ENCODE data around the gene MAP6D1. TPM values are rescaled to one million over a fixed set of nuclear protein-coding genes. Genes with fewer than 3 reads are reported as not detected.

The MAP6D1 gene
- total RNA-seq, 1 experiment from 2014 or later = 1.2 TPM

DNA sequence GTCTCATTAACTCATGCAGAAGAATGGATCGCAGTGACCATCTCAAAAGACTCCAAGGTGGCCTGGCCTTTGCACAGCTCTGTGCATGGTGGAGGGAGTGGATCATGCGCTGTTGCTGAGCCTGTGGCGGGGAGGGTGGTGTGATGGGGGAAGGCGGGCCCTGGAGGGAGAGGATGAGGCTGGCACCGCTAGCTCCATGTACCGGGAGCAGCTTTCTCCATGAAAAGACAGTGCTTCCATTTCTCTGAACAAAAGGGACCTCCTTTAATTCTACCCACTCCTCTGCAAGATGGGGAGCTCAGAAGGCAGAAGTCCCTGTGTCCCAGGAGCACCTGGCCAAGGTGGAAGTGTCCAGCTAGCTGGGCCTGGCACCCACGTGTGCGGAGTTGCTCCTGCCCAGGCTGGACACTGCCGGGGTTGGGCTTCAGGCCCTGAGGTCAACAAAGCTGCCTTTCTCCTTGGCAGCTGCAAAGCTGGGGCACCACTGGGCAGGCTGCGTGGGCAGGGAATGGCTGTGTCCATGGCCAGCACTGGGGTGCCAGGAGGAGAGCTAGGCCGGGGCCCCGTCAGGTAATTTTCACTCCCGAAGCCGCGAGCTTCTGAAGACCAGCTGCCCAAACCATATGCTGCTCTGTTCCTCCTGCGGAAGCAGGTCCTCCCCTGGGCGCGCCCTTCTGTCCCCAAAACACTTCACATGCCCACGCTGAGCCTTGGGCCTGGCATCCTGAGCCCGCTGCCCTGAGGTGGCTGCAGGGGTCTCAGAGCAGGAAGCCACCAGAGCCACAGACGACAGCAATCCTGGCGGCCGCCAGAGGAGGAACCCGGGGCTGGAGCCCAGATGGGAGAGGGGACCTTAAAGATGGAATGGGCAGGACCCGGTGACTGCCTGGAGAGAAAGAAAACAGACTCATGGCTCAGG is 6.4 kb downstream of the MAP6D1 start:
- Histone ChIP-seq H3K79me2 (ENCODE audit: low read length) (peaks cover 15% of the 10 kb centered on the region), H4K20me1 (ENCODE audit: insufficient read depth, low read depth, low read length) (no peaks in the 10 kb centered on the region), H3K9me2 (replicated peaks; ENCODE audit: insufficient read depth, low read length) (no peaks in the 10 kb centered on the region), H2AFZ (ENCODE audit: low read length) (no peak overlapping the region), H3K27me3 (ENCODE audit: low read length) (no peaks in the 10 kb centered on the region), H3K36me3 (ENCODE audit: insufficient read depth, low read length) (peaks cover 11% of the 10 kb centered on the region; the same call in 1 of the 2 replicates), H3K9me3 (ENCODE audit: low read length) (no peaks in the 10 kb centered on the region), H3K4me1 (ENCODE audit: low read length) (peaks cover 4% of the 10 kb centered on the region), H3K27ac (ENCODE audit: low read length) (no peak overlapping the region), H3K4me2 (ENCODE audit: low read depth, low read length, poor library complexity, severe bottlenecking) (no peak overlapping the region), H3K4me3 (ENCODE audit: low read length) (no peak overlapping the region), H3K9ac (ENCODE audit: low read length) (no peak overlapping the region)
- DNase-seq = no peak

DNA sequence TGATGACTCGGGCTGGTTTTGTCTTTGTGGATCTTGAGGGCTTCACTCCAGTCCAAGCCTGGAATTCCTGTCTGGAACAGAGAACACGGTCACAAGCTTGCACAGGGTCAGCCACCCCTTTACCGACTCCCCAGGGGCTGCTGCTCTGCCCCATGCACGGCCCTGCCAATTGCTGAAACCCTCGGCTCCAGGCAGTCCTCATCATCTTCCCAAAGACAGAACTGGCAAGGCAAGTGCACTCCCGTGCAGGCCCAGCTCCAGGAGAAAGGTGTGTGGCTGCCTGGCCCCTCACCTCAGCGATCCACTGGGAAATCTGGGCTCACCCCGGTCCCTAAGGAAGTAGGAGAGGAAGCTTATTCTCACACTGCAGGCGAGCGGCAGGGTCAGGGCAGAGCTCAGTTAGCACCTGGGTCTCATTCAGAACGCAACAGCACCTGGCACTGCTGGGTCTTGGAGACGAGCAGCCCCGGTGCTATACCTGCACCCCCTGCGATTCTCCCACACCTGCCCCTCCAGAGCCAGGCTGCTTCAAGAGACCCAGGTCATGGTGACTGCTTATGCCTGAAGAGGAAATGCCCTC is 7.2 kb downstream of the MAP6D1 start:
- Histone ChIP-seq H3K9me2 (replicated peaks; ENCODE audit: insufficient read depth, low read length) (no peaks in the 10 kb centered on the region), H4K20me1 (ENCODE audit: insufficient read depth, low read depth, low read length) (no peaks in the 10 kb centered on the region), H2AFZ (ENCODE audit: low read length) (no peak overlapping the region), H3K9ac (ENCODE audit: low read length) (no peak overlapping the region), H3K79me2 (ENCODE audit: low read length) (peaks cover 10% of the 10 kb centered on the region), H3K36me3 (ENCODE audit: insufficient read depth, low read length) (peaks cover 14% of the 10 kb centered on the region; the same call in 1 of the 2 replicates), H3K9me3 (ENCODE audit: low read length) (no peaks in the 10 kb centered on the region), H3K4me3 (ENCODE audit: low read length) (no peak overlapping the region), H3K4me2 (ENCODE audit: low read depth, low read length, poor library complexity, severe bottlenecking) (no peak overlapping the region), H3K27me3 (ENCODE audit: low read length) (no peaks in the 10 kb centered on the region), H3K27ac (ENCODE audit: low read length) (no peak overlapping the region), H3K4me1 (ENCODE audit: low read length) (no peaks in the 10 kb centered on the region; the same call in 1 of the 2 replicates)
- no peak for DNase-seq

DNA sequence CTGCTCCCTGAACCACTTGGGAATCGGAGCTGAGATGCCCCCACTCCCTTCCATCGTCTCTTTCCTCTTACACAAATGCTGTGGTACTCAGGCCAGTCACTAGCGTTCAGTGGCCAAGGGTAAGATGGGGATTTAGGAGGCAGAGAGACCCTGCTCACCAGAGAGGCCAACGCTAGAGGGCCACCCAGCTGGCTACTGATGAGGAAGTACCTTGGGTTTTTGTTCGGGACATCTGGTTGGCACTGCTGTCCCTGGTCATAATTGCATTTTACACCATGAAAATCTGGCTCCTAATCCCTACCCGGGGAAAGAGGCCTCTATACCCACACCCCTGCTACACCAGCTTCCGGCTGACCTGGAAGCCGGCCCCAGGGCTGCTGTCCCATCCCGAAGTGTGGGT is 7.7 kb downstream of the MAP6D1 start:
- Histone ChIP-seq H3K79me2 (ENCODE audit: low read length) (peaks cover 5% of the 10 kb centered on the region), H3K27ac (ENCODE audit: low read length) (no peak overlapping the region), H3K4me1 (ENCODE audit: low read length) (no peaks in the 10 kb centered on the region; the same call in 1 of the 2 replicates), H3K9ac (ENCODE audit: low read length) (no peak overlapping the region), H2AFZ (ENCODE audit: low read length) (no peak overlapping the region), H3K36me3 (ENCODE audit: insufficient read depth, low read length) (peaks cover 18% of the 10 kb centered on the region; the same call in 1 of the 2 replicates), H3K4me3 (ENCODE audit: low read length) (no peak overlapping the region), H3K9me2 (replicated peaks; ENCODE audit: insufficient read depth, low read length) (no peaks in the 10 kb centered on the region), H3K4me2 (ENCODE audit: low read depth, low read length, poor library complexity, severe bottlenecking) (no peak overlapping the region), H4K20me1 (ENCODE audit: insufficient read depth, low read depth, low read length) (no peaks in the 10 kb centered on the region), H3K27me3 (ENCODE audit: low read length) (no peaks in the 10 kb centered on the region), H3K9me3 (ENCODE audit: low read length) (no peaks in the 10 kb centered on the region)
- no peak for DNase-seq

DNA sequence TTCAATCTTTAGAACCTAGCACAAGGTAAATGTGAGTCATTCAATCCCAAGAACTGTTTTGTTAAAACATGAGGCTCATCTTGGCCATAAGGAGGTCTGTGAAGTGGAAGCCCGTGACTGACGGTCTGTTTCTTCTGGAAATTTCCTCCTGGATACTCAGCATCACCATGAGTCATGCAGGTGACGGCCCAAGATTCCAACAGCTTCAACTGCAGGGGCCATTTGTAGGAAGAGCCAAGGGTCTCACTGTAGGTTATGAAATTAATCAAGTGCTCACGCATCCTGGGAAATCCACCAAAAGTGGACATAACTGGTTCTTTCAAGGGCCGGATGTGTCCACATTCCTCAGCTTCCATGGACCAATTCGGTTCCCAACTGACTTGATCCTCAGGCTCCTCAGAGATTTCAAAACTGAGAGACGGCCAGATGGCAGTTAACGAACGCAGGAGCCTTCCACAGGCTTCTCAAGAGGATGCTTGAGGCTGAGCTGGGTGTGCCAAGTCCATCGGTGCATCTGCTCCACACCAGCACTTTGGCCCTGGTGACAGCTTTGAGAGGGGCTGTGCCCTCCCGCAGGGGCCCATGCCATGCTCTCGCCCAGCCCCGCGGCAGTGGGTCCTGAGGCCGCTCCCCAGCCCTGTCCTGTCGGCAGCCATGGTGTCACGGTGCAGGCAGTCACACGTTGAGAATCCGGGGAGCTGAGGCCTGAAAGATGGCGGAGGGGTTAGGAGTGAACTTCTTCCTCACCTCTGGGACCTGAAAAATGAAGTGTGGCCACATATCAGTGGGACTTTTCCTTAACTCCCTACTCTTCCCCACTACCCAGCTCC is 8.5 kb downstream of the MAP6D1 start:
- H3K27me3 ChIP-seq (ENCODE audit: low read length) = no peaks in the 10 kb centered on the region
- no peak overlapping the region for H2AFZ ChIP-seq (ENCODE audit: low read length)
- DNase-seq = no peak
- H3K4me3 ChIP-seq (ENCODE audit: low read length) = no peak overlapping the region
- no peaks in the 10 kb centered on the region for H3K9me3 ChIP-seq (ENCODE audit: low read length)
- no peaks in the 10 kb centered on the region for H3K9me2 ChIP-seq (replicated peaks; ENCODE audit: insufficient read depth, low read length)
- H3K79me2 ChIP-seq (ENCODE audit: low read length) = no peaks in the 10 kb centered on the region
- H3K36me3 ChIP-seq (ENCODE audit: insufficient read depth, low read length) = peaks cover 18% of the 10 kb centered on the region; the same call in 1 of the 2 replicates
- no peak overlapping the region for H3K9ac ChIP-seq (ENCODE audit: low read length)
- H3K4me1 ChIP-seq (ENCODE audit: low read length) = no peaks in the 10 kb centered on the region; the same call in 1 of the 2 replicates
- H3K4me2 ChIP-seq (ENCODE audit: low read depth, low read length, poor library complexity, severe bottlenecking) = no peak overlapping the region
- no peaks in the 10 kb centered on the region for H4K20me1 ChIP-seq (ENCODE audit: insufficient read depth, low read depth, low read length)
- H3K27ac ChIP-seq (ENCODE audit: low read length) = no peak overlapping the region

DNA sequence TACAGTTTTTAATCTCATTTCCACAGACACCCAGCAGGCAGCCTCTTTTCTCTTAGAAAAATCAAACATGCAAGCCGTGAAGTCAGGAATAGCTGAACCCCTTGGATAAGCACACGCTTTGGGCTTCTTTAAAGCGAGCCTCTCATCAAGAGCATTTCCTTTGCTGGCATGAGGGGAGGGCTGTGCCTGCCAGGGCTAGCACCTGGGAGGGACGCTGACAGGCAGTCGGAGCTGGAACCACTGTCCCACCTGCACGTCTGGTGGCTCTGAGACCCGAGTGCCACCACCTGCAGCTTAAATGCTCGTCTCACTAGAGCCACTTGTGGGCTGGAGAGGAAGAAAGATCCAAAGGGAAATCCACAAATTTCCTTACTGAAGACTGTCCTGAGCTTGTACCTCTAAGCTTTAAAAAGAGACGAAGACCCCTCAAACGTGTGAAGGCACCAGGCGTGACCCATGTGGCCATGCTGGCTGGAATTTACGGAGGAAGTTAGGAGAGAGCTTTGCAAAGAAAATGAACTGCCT is 9.4 kb downstream of the MAP6D1 start:
- peaks cover 20% of the 10 kb centered on the region; the same call in 1 of the 2 replicates for H3K36me3 ChIP-seq (ENCODE audit: insufficient read depth, low read length)
- H2AFZ ChIP-seq (ENCODE audit: low read length) = no peak overlapping the region
- no peaks in the 10 kb centered on the region for H3K9me2 ChIP-seq (replicated peaks; ENCODE audit: insufficient read depth, low read length)
- no peak for DNase-seq
- no peaks in the 10 kb centered on the region for H3K9me3 ChIP-seq (ENCODE audit: low read length)
- no peak overlapping the region for H3K27ac ChIP-seq (ENCODE audit: low read length)
- H3K9ac ChIP-seq (ENCODE audit: low read length) = no peak overlapping the region
- no peak overlapping the region for H3K4me2 ChIP-seq (ENCODE audit: low read depth, low read length, poor library complexity, severe bottlenecking)
- H3K79me2 ChIP-seq (ENCODE audit: low read length) = no peaks in the 10 kb centered on the region
- H4K20me1 ChIP-seq (ENCODE audit: insufficient read depth, low read depth, low read length) = no peaks in the 10 kb centered on the region
- H3K27me3 ChIP-seq (ENCODE audit: low read length) = no peaks in the 10 kb centered on the region
- no peak overlapping the region for H3K4me3 ChIP-seq (ENCODE audit: low read length)
- no peaks in the 10 kb centered on the region; the same call in 1 of the 2 replicates for H3K4me1 ChIP-seq (ENCODE audit: low read length)

DNA sequence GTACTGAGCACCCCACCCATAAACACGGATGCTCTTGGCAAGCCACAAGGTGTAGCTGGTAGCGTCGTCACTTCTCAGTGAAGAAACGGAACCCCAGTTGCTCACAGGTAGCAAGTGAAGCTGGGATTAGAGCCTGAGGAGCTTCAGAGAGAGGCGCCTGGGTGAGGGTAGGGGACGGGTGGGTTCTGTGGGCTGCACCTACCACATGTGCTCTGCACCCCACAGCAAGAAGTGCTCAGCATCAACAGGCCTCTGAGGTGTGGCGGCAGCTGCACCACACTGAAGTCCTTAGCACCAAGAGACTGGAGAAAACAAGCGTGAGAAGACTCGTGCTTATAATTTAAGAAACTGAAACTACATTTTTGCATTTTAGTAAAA is 9.8 kb downstream of the MAP6D1 start:
- H3K79me2 ChIP-seq (ENCODE audit: low read length) = no peaks in the 10 kb centered on the region
- H3K4me2 ChIP-seq (ENCODE audit: low read depth, low read length, poor library complexity, severe bottlenecking) = no peak overlapping the region
- no peak overlapping the region for H3K27ac ChIP-seq (ENCODE audit: low read length)
- H3K4me3 ChIP-seq (ENCODE audit: low read length) = no peak overlapping the region
- DNase-seq = no peak
- H2AFZ ChIP-seq (ENCODE audit: low read length) = no peak overlapping the region
- H4K20me1 ChIP-seq (ENCODE audit: insufficient read depth, low read depth, low read length) = no peaks in the 10 kb centered on the region
- no peaks in the 10 kb centered on the region for H3K9me3 ChIP-seq (ENCODE audit: low read length)
- H3K4me1 ChIP-seq (ENCODE audit: low read length) = no peaks in the 10 kb centered on the region; the same call in 1 of the 2 replicates
- peaks cover 25% of the 10 kb centered on the region; the same call in 1 of the 2 replicates for H3K36me3 ChIP-seq (ENCODE audit: insufficient read depth, low read length)
- H3K9ac ChIP-seq (ENCODE audit: low read length) = no peak overlapping the region
- H3K9me2 ChIP-seq (replicated peaks; ENCODE audit: insufficient read depth, low read length) = no peaks in the 10 kb centered on the region
- H3K27me3 ChIP-seq (ENCODE audit: low read length) = no peaks in the 10 kb centered on the region

DNA sequence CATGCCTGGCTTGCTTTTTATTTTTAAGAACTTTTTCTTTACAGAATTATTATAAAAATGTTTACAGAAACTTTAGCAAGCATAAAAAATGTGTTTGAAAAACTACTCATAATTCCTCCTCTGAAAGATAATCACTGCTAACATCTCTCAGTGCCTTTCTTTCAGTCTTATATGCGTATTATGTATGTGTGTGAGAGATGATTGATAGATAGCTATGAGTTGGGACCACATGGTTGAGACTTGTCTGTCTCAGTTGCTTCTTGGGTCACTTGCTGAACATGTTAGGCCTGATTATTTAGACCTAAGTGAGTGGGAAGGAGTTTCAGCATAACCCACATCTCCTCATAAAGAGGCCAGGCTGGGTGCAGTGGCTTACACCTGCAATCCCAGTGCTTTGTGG is 11.1 kb downstream of the MAP6D1 start:
- no peaks in the 10 kb centered on the region for H3K9me2 ChIP-seq (replicated peaks; ENCODE audit: insufficient read depth, low read length)
- no peak overlapping the region for H3K4me2 ChIP-seq (ENCODE audit: low read depth, low read length, poor library complexity, severe bottlenecking)
- no peak overlapping the region for H3K9ac ChIP-seq (ENCODE audit: low read length)
- no peaks in the 10 kb centered on the region; the same call in 1 of the 2 replicates for H3K4me1 ChIP-seq (ENCODE audit: low read length)
- no peak for DNase-seq
- no peaks in the 10 kb centered on the region for H3K9me3 ChIP-seq (ENCODE audit: low read length)
- H4K20me1 ChIP-seq (ENCODE audit: insufficient read depth, low read depth, low read length) = no peaks in the 10 kb centered on the region
- no peak overlapping the region for H3K4me3 ChIP-seq (ENCODE audit: low read length)
- no peaks in the 10 kb centered on the region for H3K79me2 ChIP-seq (ENCODE audit: low read length)
- H3K27me3 ChIP-seq (ENCODE audit: low read length) = no peaks in the 10 kb centered on the region
- no peak overlapping the region for H3K27ac ChIP-seq (ENCODE audit: low read length)
- no peak overlapping the region for H2AFZ ChIP-seq (ENCODE audit: low read length)
- peaks cover 37% of the 10 kb centered on the region for H3K36me3 ChIP-seq (ENCODE audit: insufficient read depth, low read length)

All from Karpas-422 (cell line).